Loucy (cell line): ENCODE measurements around the gene HOXD12.

Source experiments
- H2AFZ ChIP-seq: fragments of 200-600 bp; sonication (generic); 2 replicates; pipeline ENCODE4 v1.6.0; 2016; ENCODE audit warnings: antibody characterized with exemption, mild to moderate bottlenecking, low read length, moderate library complexity
- H3F3A ChIP-seq: fragments of 200-600 bp; 2 replicates; pipeline ENCODE4 v1.6.0; 2016; ENCODE audit warnings: antibody characterized with exemption, low read depth, mild to moderate bottlenecking
- H3K27me3 ChIP-seq: fragments of 200-600 bp; sonication (generic); 2 replicates; pipeline ENCODE4 v1.6.1; 2014; ENCODE audit warnings: low read length, mild to moderate bottlenecking; ENCODE audit not compliant: insufficient read depth, poor library complexity, severe bottlenecking
- H3K36me3 ChIP-seq: fragments of 200-600 bp; sonication (generic); 2 replicates; pipeline ENCODE4 v1.6.1; 2016; ENCODE audit warnings: low read length; ENCODE audit not compliant: insufficient read depth
- H3K4me1 ChIP-seq: fragments of 200-600 bp; sonication (generic); 2 replicates; pipeline ENCODE4 v1.5.1; 2014; ENCODE audit warnings: low read length, mild to moderate bottlenecking; ENCODE audit not compliant: insufficient read depth, poor library complexity, severe bottlenecking
- H3K4me2 ChIP-seq: fragments of 200-600 bp; sonication (generic); 2 replicates; pipeline ENCODE4 v1.6.0; 2014; ENCODE audit warnings: antibody characterized with exemption, low read length, low read depth, mild to moderate bottlenecking; ENCODE audit not compliant: poor library complexity, severe bottlenecking
- H3K4me3 ChIP-seq: fragments of 200-600 bp; sonication (generic); 2 replicates; pipeline ENCODE4 v1.5.1; 2014; ENCODE audit warnings: low read length, mild to moderate bottlenecking, mixed read lengths; ENCODE audit not compliant: poor library complexity, severe bottlenecking
- H3K79me2 ChIP-seq: fragments of 200-600 bp; sonication (generic); 2 replicates; pipeline ENCODE4 v1.6.1; 2014; ENCODE audit warnings: low read length; ENCODE audit not compliant: insufficient read depth
- H3K9ac ChIP-seq: fragments of 200-600 bp; sonication (generic); 2 replicates; pipeline ENCODE4 v1.6.0; 2014; ENCODE audit warnings: mild to moderate bottlenecking, low read depth, low read length, moderate library complexity; ENCODE audit not compliant: poor library complexity, severe bottlenecking
- H3K9me2 ChIP-seq: fragments of 200-600 bp; sonication (generic); replicated peaks from 2 replicates; pipeline ENCODE4 v1.6.1; 2016; ENCODE audit warnings: low read depth, low read length, mixed read lengths
- H3K9me3 ChIP-seq: fragments of 200-600 bp; sonication (generic); 2 replicates; pipeline ENCODE4 v1.6.1; 2014; ENCODE audit warnings: mild to moderate bottlenecking, antibody characterized with exemption, low read length, low read depth; ENCODE audit not compliant: insufficient read depth
- H4K20me1 ChIP-seq: fragments of 200-600 bp; sonication (generic); 2 replicates; pipeline ENCODE4 v1.6.0; 2014; ENCODE audit warnings: antibody characterized with exemption, low read length, mild to moderate bottlenecking; ENCODE audit not compliant: insufficient read depth, poor library complexity, severe bottlenecking
- CTCF ChIP-seq: fragments of 200-600 bp; sonication (generic); conservative IDR thresholded peaks from 2 replicates; pipeline ENCODE4 v1.5.1; 2014; ENCODE audit warnings: mild to moderate bottlenecking, antibody characterized with exemption, low read length
- EZH2phosphoT487 ChIP-seq: fragments of 200-600 bp; IDR thresholded peaks from 2 replicates; pipeline ENCODE4 v1.6.1; 2018; ENCODE audit warnings: antibody characterized with exemption, mild to moderate bottlenecking, moderate library complexity, borderline replicate concordance

Gene HOXD12

GRCh38 chr2:176124110-176124946, 24.7 kb downstream of the HOXD12 start:
- H3K4me2 ChIP-seq = no peak overlapping the region
- H3K9me3 ChIP-seq = no peaks in the 10 kb centered on the region
- no peaks in the 10 kb centered on the region for H3F3A ChIP-seq
- peaks cover 11% of the 10 kb centered on the region for H3K27me3 ChIP-seq
- H3K36me3 ChIP-seq = no peaks in the 10 kb centered on the region
- H3K4me1 ChIP-seq = no peaks in the 10 kb centered on the region
- H3K9ac ChIP-seq = no peak overlapping the region
- H3K4me3 ChIP-seq = no peak overlapping the region
- H3K9me2 ChIP-seq = no peaks in the 10 kb centered on the region
- H4K20me1 ChIP-seq = no peaks in the 10 kb centered on the region
- no peak overlapping the region for H2AFZ ChIP-seq
- TF ChIP-seq EZH2phosphoT487 = no peak
- TF ChIP-seq CTCF = no peak
- no peaks in the 10 kb centered on the region for H3K79me2 ChIP-seq

- H3K79me2 ChIP-seq = no peaks in the 10 kb centered on the region
- no peaks in the 10 kb centered on the region for H3F3A ChIP-seq
- H3K4me2 ChIP-seq = no peak overlapping the region
- H3K27me3 ChIP-seq = peaks cover 4% of the 10 kb centered on the region
- TF ChIP-seq CTCF (no peak), EZH2phosphoT487 (no peak)
- no peaks in the 10 kb centered on the region for H3K9me2 ChIP-seq
- no peaks in the 10 kb centered on the region for H4K20me1 ChIP-seq
- H3K4me3 ChIP-seq = no peak overlapping the region
- no peaks in the 10 kb centered on the region for H3K4me1 ChIP-seq
- no peaks in the 10 kb centered on the region for H3K9me3 ChIP-seq
- H3K9ac ChIP-seq = no peak overlapping the region
- H3K36me3 ChIP-seq = no peaks in the 10 kb centered on the region
- H2AFZ ChIP-seq = no peak overlapping the region
Observed at GRCh38 chr2:176124947-176125771, 25.6 kb downstream of the HOXD12 start.

- no peaks in the 10 kb centered on the region for H3K9me2 ChIP-seq
- no peak overlapping the region for H3K4me2 ChIP-seq
- no peaks in the 10 kb centered on the region for H3K4me1 ChIP-seq
- no peaks in the 10 kb centered on the region for H3K9me3 ChIP-seq
- H3K79me2 ChIP-seq = no peaks in the 10 kb centered on the region
- no peak overlapping the region for H2AFZ ChIP-seq
- no peak overlapping the region for H3K4me3 ChIP-seq
- TF ChIP-seq CTCF = no peak
- TF ChIP-seq EZH2phosphoT487 = no peak
- no peaks in the 10 kb centered on the region for H4K20me1 ChIP-seq
- H3K27me3 ChIP-seq = no peaks in the 10 kb centered on the region
- H3K36me3 ChIP-seq = no peaks in the 10 kb centered on the region
- H3F3A ChIP-seq = no peaks in the 10 kb centered on the region
- no peak overlapping the region for H3K9ac ChIP-seq
Observed at GRCh38 chr2:176125772-176126054, 26.1 kb downstream of the HOXD12 start.
